Measurements from ENCODE around the gene PTER. TPM values are rescaled to one million over a fixed set of nuclear protein-coding genes. Genes with fewer than 3 reads are reported as not detected.

The PTER gene
- total RNA-seq, 1 donor, result 5.6 TPM

DNA sequence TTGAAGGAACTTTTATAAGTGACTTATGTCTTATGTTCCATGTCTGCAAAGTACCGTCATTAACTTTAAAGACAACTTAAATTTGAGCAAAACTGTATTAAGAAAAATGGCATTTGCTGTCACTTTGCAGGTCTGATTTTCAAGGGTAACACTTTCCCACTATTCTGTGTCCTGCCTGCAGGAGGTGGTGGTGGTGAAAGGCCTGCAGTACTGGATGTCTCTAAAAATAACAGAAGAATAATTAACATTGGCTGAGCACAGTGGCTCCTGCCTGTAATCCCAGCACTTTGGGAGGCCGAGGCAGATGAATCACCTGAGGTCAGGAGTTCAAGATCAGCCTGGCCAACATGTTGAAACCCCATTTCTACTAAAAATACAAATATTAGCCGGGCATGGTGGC lies 13.2 kb upstream of the PTER start:
- TF ChIP-seq, protein P1, sequence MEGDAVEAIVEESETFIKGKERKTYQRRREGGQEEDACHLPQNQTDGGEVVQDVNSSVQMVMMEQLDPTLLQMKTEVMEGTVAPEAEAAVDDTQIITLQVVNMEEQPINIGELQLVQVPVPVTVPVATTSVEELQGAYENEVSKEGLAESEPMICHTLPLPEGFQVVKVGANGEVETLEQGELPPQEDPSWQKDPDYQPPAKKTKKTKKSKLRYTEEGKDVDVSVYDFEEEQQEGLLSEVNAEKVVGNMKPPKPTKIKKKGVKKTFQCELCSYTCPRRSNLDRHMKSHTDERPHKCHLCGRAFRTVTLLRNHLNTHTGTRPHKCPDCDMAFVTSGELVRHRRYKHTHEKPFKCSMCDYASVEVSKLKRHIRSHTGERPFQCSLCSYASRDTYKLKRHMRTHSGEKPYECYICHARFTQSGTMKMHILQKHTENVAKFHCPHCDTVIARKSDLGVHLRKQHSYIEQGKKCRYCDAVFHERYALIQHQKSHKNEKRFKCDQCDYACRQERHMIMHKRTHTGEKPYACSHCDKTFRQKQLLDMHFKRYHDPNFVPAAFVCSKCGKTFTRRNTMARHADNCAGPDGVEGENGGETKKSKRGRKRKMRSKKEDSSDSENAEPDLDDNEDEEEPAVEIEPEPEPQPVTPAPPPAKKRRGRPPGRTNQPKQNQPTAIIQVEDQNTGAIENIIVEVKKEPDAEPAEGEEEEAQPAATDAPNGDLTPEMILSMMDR (IDR thresholded peaks at IDR 0.05; ENCODE audit: insufficient read depth, low read depth, low read length), result no peak
- DNase-seq (ENCODE audit: low read depth), result no peak

DNA sequence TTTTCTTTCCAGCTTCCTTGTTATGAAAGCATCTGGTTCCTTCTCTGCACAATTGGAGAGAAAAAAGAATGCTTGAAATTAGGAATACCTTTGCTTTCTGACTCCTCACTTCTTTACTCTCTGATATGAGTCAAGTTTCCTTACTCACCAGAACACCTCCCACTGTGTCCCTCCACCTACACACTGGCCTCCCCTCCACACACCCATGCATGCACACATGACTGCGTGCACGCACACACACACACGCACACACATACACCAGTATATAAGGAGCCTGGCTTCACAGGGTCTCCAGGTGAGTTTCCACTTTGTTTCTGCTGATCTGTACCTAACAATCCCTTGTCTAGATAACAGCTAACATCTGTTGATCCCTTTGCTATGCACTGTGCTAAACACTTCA lies 11.4 kb upstream of the PTER start:
- TF ChIP-seq, protein P1 (IDR thresholded peaks at IDR 0.05; ENCODE audit: insufficient read depth, low read depth, low read length), result no peak
- no peak for DNase-seq (ENCODE audit: low read depth)
- H3K4me3 ChIP-seq (ENCODE audit: low read depth, low read length), result no peak overlapping the region

More for the DNA sequence above, 13.2 kb upstream of the PTER start:
- H3K4me3 ChIP-seq (ENCODE audit: low read depth, low read length), result no peak overlapping the region

DNA sequence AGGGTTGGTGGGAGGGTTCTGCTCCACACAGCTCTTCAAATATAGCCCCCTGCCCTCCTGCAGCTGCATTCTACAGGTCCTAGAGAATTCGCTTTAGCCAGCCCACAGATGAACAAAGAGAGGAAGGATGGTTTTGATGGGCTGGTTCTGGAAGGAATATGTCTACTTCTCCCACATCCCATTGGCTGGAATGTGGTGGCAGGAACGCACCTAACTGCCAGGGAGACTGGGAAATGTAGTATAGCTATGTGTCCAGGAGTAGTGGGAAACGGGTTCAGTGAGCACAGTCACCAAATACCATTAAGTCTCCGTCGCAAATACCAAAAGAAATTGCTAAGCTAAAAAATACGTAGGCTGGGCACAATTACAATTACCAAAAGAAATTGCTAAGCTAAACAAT lies 7.3 kb upstream of the PTER start:
- H3K4me3 ChIP-seq (ENCODE audit: low read depth, low read length), result no peak overlapping the region
- DNase-seq (ENCODE audit: low read depth), result no peak
- TF ChIP-seq, protein P1 (IDR thresholded peaks at IDR 0.05; ENCODE audit: insufficient read depth, low read depth, low read length), result no peak

DNA sequence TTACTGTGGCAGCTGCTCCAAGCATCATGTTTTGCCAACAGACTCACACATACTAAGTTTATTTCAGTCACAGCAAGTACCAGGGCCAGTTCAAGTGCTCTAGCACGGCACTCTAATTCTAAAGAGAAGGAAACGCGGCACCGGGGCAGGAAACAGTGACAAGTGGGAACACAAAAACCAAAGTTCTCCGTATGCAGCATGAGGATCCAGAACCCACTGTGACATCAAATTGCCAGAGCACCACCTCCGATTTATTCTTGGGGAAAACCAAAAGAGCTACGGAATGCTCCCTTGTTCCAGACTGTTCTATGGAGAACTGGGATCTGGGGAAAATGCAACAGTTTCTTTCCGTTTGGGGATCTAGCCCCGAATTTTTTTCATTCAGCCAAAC lies 448 bp upstream of the PTER start:
- peak; percentile 4 for DNase-seq (ENCODE audit: low read depth)
- H3K4me3 ChIP-seq (ENCODE audit: low read depth, low read length), result peak overlapping the region; percentile 70
- TF ChIP-seq, protein P1 (IDR thresholded peaks at IDR 0.05; ENCODE audit: insufficient read depth, low read depth, low read length), result no peak

DNA sequence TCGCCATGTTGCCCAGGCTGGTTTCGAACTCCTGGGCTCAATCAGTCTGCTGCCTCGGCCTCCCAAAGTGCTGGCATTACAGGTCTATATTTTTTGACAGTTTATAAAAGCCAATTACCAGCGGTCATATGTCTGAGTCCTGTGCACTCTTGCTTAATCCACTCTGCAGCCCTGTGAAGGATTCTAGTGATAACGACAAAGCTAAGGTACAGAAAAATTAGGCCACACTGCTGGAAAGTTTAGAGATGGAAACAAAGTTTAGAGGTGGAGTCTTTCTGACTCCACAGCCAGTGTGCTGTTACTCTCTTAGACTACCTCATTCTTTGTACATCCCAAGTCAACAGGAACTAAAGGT lies 707 bp downstream of the PTER start:
- TF ChIP-seq, protein P1 (IDR thresholded peaks at IDR 0.05; ENCODE audit: insufficient read depth, low read depth, low read length), result no peak
- DNase-seq (ENCODE audit: low read depth), result peak; percentile 10
- peak overlapping the region; percentile 70 for H3K4me3 ChIP-seq (ENCODE audit: low read depth, low read length)

DNA sequence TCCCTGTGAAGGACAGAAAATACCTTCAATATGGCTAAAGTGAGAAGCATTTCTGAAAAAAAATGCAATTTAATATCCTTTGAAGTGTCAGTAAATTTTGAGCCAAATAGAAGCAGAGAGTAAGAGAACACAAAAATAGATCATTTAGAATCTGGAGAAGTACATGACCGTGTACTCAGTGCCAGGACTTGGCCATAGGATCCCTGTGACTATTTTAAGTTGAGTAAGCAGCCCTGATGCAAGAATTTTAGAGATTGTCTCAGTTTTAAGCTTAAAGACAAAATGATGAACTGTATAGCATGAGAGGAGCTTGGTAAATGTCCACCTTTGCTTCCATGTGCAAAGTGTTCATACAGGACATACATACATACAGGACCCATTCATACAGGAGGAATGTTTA lies 2.5 kb downstream of the PTER start:
- peak; percentile 8 for DNase-seq (ENCODE audit: low read depth)
- TF ChIP-seq, protein P1 (IDR thresholded peaks at IDR 0.05; ENCODE audit: insufficient read depth, low read depth, low read length), result no peak
- H3K4me3 ChIP-seq (ENCODE audit: low read depth, low read length), result no peak overlapping the region

DNA sequence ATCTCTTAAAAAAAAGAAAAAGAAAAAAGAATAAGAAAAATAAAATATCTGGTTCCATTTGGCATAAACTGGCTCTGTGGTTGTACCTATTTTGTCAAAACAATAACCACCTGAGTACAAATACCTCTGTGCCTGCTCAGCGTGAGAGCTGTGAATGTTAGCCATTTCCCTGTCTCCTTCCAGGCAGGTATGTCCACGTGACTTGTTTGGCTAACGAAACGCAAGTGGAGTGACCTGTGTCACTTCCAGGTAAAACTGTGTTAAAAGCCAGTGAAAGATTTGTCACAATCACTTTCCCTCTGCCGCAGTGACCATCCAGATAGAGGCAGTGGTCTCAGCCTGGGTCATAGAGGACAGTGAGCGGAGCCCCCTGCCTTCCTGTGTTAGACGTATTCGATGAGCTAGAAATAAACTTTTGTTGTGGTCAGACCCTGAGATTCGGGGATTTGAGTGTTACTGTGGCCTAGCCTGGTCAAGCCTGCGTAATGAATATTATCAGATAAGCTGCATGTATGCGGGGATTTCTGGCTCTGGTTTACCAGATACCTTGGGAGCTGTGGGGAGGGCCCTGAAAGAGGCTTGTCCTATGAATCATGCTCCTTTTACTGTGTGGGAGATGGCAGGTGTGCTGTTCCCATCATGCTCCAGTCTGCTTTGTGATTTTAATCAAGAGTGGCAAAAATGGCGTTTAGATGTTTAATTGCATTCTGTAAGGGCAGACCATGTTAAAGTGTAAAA lies 3.8 kb downstream of the PTER start:
- TF ChIP-seq, protein P1 (IDR thresholded peaks at IDR 0.05; ENCODE audit: insufficient read depth, low read depth, low read length), result no peak
- no peak overlapping the region for H3K4me3 ChIP-seq (ENCODE audit: low read depth, low read length)
- DNase-seq (ENCODE audit: low read depth), result peak; percentile 8
